ENCODE measurements around the gene ATP11A.

The ATP11A gene

DNA sequence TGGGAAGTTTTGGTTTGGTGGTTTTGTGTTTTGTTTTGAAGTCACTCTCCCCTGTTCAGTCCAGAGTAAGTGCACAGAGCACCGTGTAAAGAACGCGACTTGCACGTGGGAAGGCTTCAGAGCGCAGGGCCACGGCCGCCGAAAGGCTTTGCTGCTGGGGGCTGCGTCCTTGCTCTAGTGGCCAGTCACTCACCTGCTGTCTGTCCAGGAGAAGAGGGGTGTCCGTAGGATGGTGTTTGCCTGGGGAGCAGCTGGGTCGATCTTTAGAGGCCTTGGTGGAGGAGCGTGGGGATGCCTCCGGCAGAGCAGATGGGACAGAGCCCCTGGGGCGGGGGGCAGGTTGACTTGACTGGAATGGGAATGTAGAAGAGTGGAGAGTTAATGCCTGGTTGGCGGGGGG is 162.6 kb downstream of the ATP11A start:
- H3K4me3 ChIP-seq (ENCODE audit: low read depth, low read length), result no peak overlapping the region
- in situ Hi-C loops (cut with HindIII; ENCODE audit: low pct_ligation_motif_present, low sequenced_read_pairs), result no loop called here
- TF ChIP-seq, protein P1, sequence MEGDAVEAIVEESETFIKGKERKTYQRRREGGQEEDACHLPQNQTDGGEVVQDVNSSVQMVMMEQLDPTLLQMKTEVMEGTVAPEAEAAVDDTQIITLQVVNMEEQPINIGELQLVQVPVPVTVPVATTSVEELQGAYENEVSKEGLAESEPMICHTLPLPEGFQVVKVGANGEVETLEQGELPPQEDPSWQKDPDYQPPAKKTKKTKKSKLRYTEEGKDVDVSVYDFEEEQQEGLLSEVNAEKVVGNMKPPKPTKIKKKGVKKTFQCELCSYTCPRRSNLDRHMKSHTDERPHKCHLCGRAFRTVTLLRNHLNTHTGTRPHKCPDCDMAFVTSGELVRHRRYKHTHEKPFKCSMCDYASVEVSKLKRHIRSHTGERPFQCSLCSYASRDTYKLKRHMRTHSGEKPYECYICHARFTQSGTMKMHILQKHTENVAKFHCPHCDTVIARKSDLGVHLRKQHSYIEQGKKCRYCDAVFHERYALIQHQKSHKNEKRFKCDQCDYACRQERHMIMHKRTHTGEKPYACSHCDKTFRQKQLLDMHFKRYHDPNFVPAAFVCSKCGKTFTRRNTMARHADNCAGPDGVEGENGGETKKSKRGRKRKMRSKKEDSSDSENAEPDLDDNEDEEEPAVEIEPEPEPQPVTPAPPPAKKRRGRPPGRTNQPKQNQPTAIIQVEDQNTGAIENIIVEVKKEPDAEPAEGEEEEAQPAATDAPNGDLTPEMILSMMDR (IDR thresholded peaks at IDR 0.05; ENCODE audit: low read depth, low read length, missing control alignments), result no peak
- DNase-seq, result no peak
- H3K27ac ChIP-seq, result no peak overlapping the region
- no peaks in the 10 kb centered on the region for H3K36me3 ChIP-seq (replicated peaks)
- no peaks in the 10 kb centered on the region for H3K27me3 ChIP-seq (replicated peaks)

DNA sequence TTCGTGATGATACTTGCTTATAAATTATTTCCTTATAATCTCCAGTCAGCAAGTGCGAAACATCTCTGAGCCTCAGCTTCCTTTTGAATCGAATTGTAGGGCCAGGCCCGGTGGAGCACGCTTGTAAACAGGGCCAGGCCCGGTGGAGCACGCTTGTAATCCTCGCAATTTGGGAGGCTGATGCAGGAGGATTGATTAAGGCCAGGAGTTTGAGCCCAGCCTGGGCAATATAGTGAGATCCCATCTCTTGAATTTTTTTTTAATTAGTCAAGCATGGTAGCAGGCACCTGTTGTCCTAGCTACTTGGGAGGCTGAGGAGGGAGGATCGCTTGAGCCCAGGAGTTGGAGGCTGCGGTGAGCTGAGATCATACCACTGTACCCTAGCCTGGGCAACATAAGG is 163.0 kb downstream of the ATP11A start:
- TF ChIP-seq, protein P1 (IDR thresholded peaks at IDR 0.05; ENCODE audit: low read depth, low read length, missing control alignments), result no peak
- Histone ChIP-seq H3K4me3 (ENCODE audit: low read depth, low read length) (no peak overlapping the region), H3K27me3 (replicated peaks) (no peaks in the 10 kb centered on the region), H3K27ac (no peak overlapping the region), H3K36me3 (replicated peaks) (no peaks in the 10 kb centered on the region)
- in situ Hi-C loops (cut with HindIII; ENCODE audit: low pct_ligation_motif_present, low sequenced_read_pairs), result no loop called here
- DNase-seq, result no peak

DNA sequence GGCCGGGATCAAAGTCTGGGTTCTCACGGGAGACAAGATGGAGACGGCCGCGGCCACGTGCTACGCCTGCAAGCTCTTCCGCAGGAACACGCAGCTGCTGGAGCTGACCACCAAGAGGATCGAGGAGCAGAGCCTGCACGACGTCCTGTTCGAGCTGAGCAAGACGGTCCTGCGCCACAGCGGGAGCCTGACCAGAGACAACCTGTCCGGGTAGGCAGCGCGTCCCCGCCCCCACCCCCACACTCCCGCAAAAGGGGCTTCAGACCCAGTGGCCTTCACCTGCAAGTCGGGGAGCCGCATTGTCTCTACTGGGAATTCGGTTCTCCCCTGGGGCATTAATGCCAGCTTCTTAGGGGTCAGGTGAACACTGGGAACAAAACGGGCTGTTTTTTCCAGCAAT is 164.5 kb downstream of the ATP11A start:
- Histone ChIP-seq H3K36me3 (replicated peaks) (no peaks in the 10 kb centered on the region), H3K4me3 (ENCODE audit: low read depth, low read length) (no peak overlapping the region), H3K27ac (no peak overlapping the region), H3K27me3 (replicated peaks) (no peaks in the 10 kb centered on the region)
- TF ChIP-seq, protein P1 (IDR thresholded peaks at IDR 0.05; ENCODE audit: low read depth, low read length, missing control alignments), result no peak
- in situ Hi-C loops (cut with HindIII; ENCODE audit: low pct_ligation_motif_present, low sequenced_read_pairs), result no loop called here
- DNase-seq, result no peak

DNA sequence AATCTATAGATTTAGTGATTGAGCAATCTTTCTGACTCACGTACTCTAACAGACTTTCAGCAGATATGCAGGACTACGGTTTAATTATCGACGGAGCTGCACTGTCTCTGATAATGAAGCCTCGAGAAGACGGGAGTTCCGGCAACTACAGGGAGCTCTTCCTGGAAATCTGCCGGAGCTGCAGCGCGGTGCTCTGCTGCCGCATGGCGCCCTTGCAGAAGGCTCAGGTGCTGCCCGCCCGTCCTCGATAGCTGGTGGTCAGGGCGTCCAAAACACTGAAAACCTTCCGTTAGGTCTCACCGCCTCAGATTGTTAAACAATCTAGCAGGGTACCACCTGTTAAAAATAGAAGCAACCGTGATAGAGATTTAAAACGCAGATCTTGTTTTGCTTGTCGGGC is 166.0 kb downstream of the ATP11A start:
- in situ Hi-C loops (cut with HindIII; ENCODE audit: low pct_ligation_motif_present, low sequenced_read_pairs), result no loop called here
- H3K27ac ChIP-seq, result no peak overlapping the region
- H3K36me3 ChIP-seq (replicated peaks), result no peaks in the 10 kb centered on the region
- H3K27me3 ChIP-seq (replicated peaks), result no peaks in the 10 kb centered on the region
- TF ChIP-seq, protein P1 (IDR thresholded peaks at IDR 0.05; ENCODE audit: low read depth, low read length, missing control alignments), result no peak
- H3K4me3 ChIP-seq (ENCODE audit: low read depth, low read length), result no peak overlapping the region
- DNase-seq, result no peak

DNA sequence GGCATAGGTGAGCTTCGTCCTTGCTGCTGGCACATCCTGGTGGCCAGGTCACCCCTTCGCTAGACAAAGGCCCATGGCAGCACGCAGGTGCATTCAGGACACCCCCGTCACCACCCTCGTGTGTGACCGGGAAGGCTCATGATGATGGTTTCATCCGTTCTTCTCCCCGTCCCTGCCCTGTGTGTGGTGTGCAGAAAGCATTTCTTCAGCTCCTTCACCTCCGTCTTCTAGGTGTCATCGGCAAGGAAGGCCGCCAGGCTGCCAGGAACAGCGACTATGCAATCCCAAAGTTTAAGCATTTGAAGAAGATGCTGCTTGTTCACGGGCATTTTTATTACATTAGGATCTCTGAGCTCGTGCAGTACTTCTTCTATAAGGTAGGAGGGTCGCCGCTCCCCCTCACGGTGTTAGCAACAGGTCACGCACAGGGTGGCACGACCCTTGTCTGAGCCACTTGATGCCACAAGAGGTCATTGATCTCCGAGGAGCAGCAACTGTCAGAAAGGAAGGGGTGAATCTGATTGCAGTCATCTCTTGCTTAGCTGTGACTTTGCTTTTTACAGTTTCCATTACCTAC is 168.2 kb downstream of the ATP11A start:
- H3K27ac ChIP-seq, result no peak overlapping the region
- no peak overlapping the region for H3K4me3 ChIP-seq (ENCODE audit: low read depth, low read length)
- no peak for DNase-seq
- no peaks in the 10 kb centered on the region for H3K27me3 ChIP-seq (replicated peaks)
- in situ Hi-C loops (cut with HindIII; ENCODE audit: low pct_ligation_motif_present, low sequenced_read_pairs), result no loop called here
- H3K36me3 ChIP-seq (replicated peaks), result no peaks in the 10 kb centered on the region
- TF ChIP-seq, protein P1 (IDR thresholded peaks at IDR 0.05; ENCODE audit: low read depth, low read length, missing control alignments), result no peak

DNA sequence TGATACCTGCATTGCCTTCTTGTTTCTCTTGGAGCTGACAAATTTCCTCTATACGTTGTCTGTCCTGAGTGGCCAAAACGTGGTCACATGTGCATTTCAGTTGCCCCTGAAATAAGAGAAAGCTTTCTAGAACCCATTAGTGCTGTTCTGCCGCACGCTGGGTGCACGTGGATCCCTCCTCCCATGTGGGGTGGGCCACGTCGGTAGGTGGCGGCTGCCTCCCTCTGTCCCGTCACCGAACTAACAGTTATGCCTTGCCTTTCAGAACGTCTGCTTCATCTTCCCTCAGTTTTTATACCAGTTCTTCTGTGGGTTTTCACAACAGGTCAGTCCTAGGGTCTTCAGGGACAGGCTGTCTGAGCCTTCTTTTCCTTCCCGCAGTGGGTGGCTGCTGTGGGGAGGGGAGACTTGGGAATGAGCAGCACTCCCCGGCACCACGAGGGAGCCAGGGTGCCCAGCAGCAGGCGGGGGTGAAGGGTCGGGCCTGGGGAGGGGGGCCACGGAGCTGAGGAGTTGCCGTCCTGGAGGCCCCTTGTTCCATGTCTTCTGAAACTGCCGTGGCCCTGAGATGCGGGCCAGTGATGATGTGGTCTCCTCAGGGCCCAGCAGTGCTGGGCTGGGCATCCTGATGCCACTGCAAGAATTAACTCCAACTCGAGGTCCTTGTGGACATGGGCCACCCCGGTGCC is 169.4 kb downstream of the ATP11A start:
- Histone ChIP-seq H3K27ac (no peak overlapping the region), H3K4me3 (ENCODE audit: low read depth, low read length) (no peak overlapping the region), H3K27me3 (replicated peaks) (no peaks in the 10 kb centered on the region), H3K36me3 (replicated peaks) (no peaks in the 10 kb centered on the region)
- in situ Hi-C loops (cut with HindIII; ENCODE audit: low pct_ligation_motif_present, low sequenced_read_pairs), result no loop called here
- no peak for DNase-seq
- TF ChIP-seq, protein P1 (IDR thresholded peaks at IDR 0.05; ENCODE audit: low read depth, low read length, missing control alignments), result no peak

All from brain microvascular endothelial cell (primary cell).